K562 (cell line): Measurements from ENCODE around the gene GAPVD1. TPM values are rescaled to one million over a fixed set of nuclear protein-coding genes. Genes with fewer than 3 reads are reported as not detected.

Experiments
- ATAC-seq: fragments of 200-7000 bp; cut with Tn5 transposase; 3 replicates; pipeline ENCODE4 v1.9.1; 2020; ENCODE audit warnings: moderate library complexity
- BruUV-seq: library from RNA; stranded (reverse); fragments of 400-500 nt; replicated peaks from 2 replicates; lab custom pipeline; 2021; lab: Mats Ljungman, UMichigan
- CTCF ChIA-PET: fragments of 300-600 bp; formaldehyde crosslinking; extraction: SDS; loops from one replicate; lab custom pipeline; 2021; ENCODE audit warnings: low intra/inter-chr PET ratio; lab: Yijun Ruan, JAX
- POLR2A ChIA-PET: fragments of 300-600, 350-650 bp; sonication (Branson Sonifier 250); formaldehyde crosslinking; extraction: SDS; loops from one replicate; lab custom pipeline; 2021; ENCODE audit warnings: antibody characterized with exemption, inconsistent platforms; lab: Yijun Ruan, JAX
- DNase-seq, 4 experiments: peaks; one replicate each; pipeline versions ENCODE4 v3.0.0 to v3.0.0-alpha.2; 2011 to 2018; ENCODE audit warnings: low spot score in 3 of 4, mixed read lengths in 3 of 4; ENCODE audit errors: extremely low read depth in 1 of 4
- FAIRE-seq: peaks from 2 replicates; lab custom pipeline; 2011; peaks lifted over from hg19 to GRCh38; lab: Jason Lieb, UNC
- H2AFZ ChIP-seq: 2 replicates; pipeline ENCODE4 v1.6.0; 2011; ENCODE audit warnings: low read depth, low read length, control low read depth, inconsistent platforms
- H3K27ac ChIP-seq: fragments of 200-600 bp; 3 replicates; pipeline ENCODE4 v1.8.0; 2011; ENCODE audit warnings: low read depth, mild to moderate bottlenecking, control low read depth, inconsistent platforms, low read length, moderate library complexity, mixed read lengths; ENCODE audit errors: extremely low read depth
- H3K27me3 ChIP-seq, 2 experiments: fragments of 300-600 bp in 1 of 2; 2 replicates in 1 of 2; 3 replicates in 1 of 2; pipeline versions ENCODE4 v1.6.0 to v1.8.0; 2011; ENCODE audit warnings: inconsistent platforms in 2 of 2, low read length in 2 of 2, mild to moderate bottlenecking in 1 of 2, mixed read lengths in 1 of 2, moderate library complexity in 1 of 2; ENCODE audit not compliant: control insufficient read depth in 2 of 2, insufficient read depth in 2 of 2
- H3K36me3 ChIP-seq: fragments of 300-600 bp; 3 replicates; pipeline ENCODE4 v1.8.0; 2011; ENCODE audit warnings: mild to moderate bottlenecking, low read length, inconsistent platforms; ENCODE audit not compliant: control insufficient read depth, insufficient read depth
- H3K4me1 ChIP-seq, 2 experiments: fragments of 200-600 bp in 1 of 2; replicated peaks in 1 of 2; 2 replicates in 1 of 2; 3 replicates in 1 of 2; pipeline versions ENCODE4 v1.5.1 to v1.8.0; 2011; ENCODE audit warnings: inconsistent platforms in 2 of 2, low read length in 2 of 2, mild to moderate bottlenecking in 1 of 2, mixed read lengths in 1 of 2, moderate library complexity in 1 of 2; ENCODE audit not compliant: control insufficient read depth in 2 of 2, insufficient read depth in 2 of 2
- H3K4me2 ChIP-seq: 2 replicates; pipeline ENCODE4 v1.6.1; 2011; ENCODE audit warnings: low read length, control low read depth, inconsistent platforms, mixed read lengths; ENCODE audit not compliant: insufficient read depth
- H3K4me3 ChIP-seq: fragments of 200-600 bp; sonication (generic), shearing (Covaris generic); 2 replicates; pipeline ENCODE4 v1.5.1; 2016; ENCODE audit warnings: control low read depth, inconsistent platforms
- H3K79me2 ChIP-seq: fragments of 200-600 bp; 3 replicates; pipeline ENCODE4 v1.8.0; 2011; ENCODE audit warnings: low read length, inconsistent platforms; ENCODE audit not compliant: control insufficient read depth, insufficient read depth
- H3K9ac ChIP-seq, 2 experiments: 2 replicates each; pipeline versions ENCODE4 v1.6.0 to v1.6.1; 2011; ENCODE audit warnings: low read depth in 2 of 2, low read length in 2 of 2, control low read depth in 1 of 2, inconsistent platforms in 1 of 2, mild to moderate bottlenecking in 1 of 2, mixed read lengths in 1 of 2; ENCODE audit not compliant: insufficient read depth in 1 of 2
- H3K9me1 ChIP-seq: one replicate; pipeline ENCODE4 v1.6.0; 2011; ENCODE audit warnings: inconsistent platforms, mild to moderate bottlenecking, low read length, moderate library complexity; ENCODE audit not compliant: control insufficient read depth, insufficient read depth
- H3K9me3 ChIP-seq: replicated peaks from 2 replicates; pipeline ENCODE4 v1.5.1; 2011; ENCODE audit warnings: low read depth, low read length, inconsistent platforms; ENCODE audit not compliant: control insufficient read depth, insufficient read depth
- H4K20me1 ChIP-seq: replicated peaks from 2 replicates; pipeline ENCODE4 v1.6.1; 2011; ENCODE audit warnings: low read length, inconsistent platforms, mixed read lengths; ENCODE audit not compliant: control insufficient read depth, insufficient read depth
- ARID3A ChIP-seq: IDR thresholded peaks from 2 replicates; pipeline ENCODE4 v1.6.1; 2012; ENCODE audit warnings: low read depth, low read length, improper control_type of control experiment, borderline replicate concordance
- HIVEP1 ChIP-seq: fragments of 250-450 bp; sonication (Bioruptor Pico); IDR thresholded peaks from 2 replicates; pipeline ENCODE4 v1.4.0; 2020; ENCODE audit warnings: mild to moderate bottlenecking
- KHSRP ChIP-seq: fragments of 450-650 bp; IDR thresholded peaks from 2 replicates; pipeline ENCODE4 v1.6.1; 2017
- NONO ChIP-seq, 2 experiments: fragments of 200-400 bp in 1 of 2; fragments of 450-650 bp in 1 of 2; formaldehyde crosslinking in 1 of 2; IDR thresholded peaks; 2 replicates each; pipeline ENCODE4 v1.6.1; 2017; ENCODE audit warnings: low read depth in 2 of 2, mild to moderate bottlenecking in 2 of 2, moderate library complexity in 2 of 2, low read length in 1 of 2
- RBM15 ChIP-seq: fragments of 200-400 bp; formaldehyde crosslinking; IDR thresholded peaks from 2 replicates; pipeline ENCODE4 v1.6.1; 2018; ENCODE audit warnings: mild to moderate bottlenecking, low read length, moderate library complexity; ENCODE audit not compliant: insufficient read depth
- RREB1 ChIP-seq: fragments of 250-450 bp; sonication (Bioruptor Pico); IDR thresholded peaks from 2 replicates; pipeline ENCODE4 v1.4.0; 2020
- SMAD2 ChIP-seq: fragments of 150-350 bp; IDR thresholded peaks from 2 replicates; pipeline ENCODE4 v1.6.1; 2014; ENCODE audit warnings: low read depth, mild to moderate bottlenecking, low read length
- ZNF79 ChIP-seq: fragments of 250-450 bp; sonication (Bioruptor Pico); IDR thresholded peaks from 2 replicates; pipeline ENCODE4 v1.4.0; 2020; ENCODE audit warnings: low read depth, mild to moderate bottlenecking, moderate library complexity
- in situ Hi-C: fragments of 300-500 bp; cut with MboI; formaldehyde crosslinking; loops from 4 replicates; pipeline ENCODE4 v1.15.0; 2018; ENCODE audit warnings: inconsistent platforms, mixed read lengths
- intact Hi-C: fragments of 100-400 bp; cut with micrococcal nuclease; formaldehyde crosslinking; loops from 2 replicates; pipeline ENCODE4 v1.14.2; 2022
- polyA plus RNA-seq, 8 experiments: library from polyadenylated mRNA; depleted of rRNA in 4 of 8; stranded (reverse) in 5 of 8; unstranded in 3 of 8; fragments of >200 nt; fragmentation: Nextera tagmentation in 2 of 8; fragmentation: Illumina TruSeq in 1 of 8; extraction: Ambion mirVana in 2 of 8; extraction: Trizol in 1 of 8; gene quantifications; 2 replicates each; pipeline versions ENCODE4 v1.2.1 to v1.2.3, GENCODE V29; 2011 to 2014; ENCODE audit warnings: inconsistent platforms in 1 of 8, missing spikeins in 1 of 8
- total RNA-seq, 7 experiments: library from RNA; depleted of rRNA in 6 of 7; stranded (reverse); fragments of >200 nt in 6 of 7; fragmentation: Illumina TruSeq in 2 of 7; extraction: Trizol in 2 of 7; gene quantifications; 2 replicates each; pipeline versions ENCODE4 v1.2.1 to v1.2.3, GENCODE V29; 2011 to 2021; ENCODE audit warnings: low replicate concordance in 1 of 7
- TF ChIP-seq, protein P1 (sequence below), 2 experiments: fragments of 450-650 bp in 1 of 2; IDR thresholded peaks; 2 replicates each; pipeline ENCODE4 v1.6.1; 2011 to 2017; ENCODE audit warnings: low read depth in 2 of 2, antibody characterized with exemption in 1 of 2, borderline replicate concordance in 1 of 2, low read length in 1 of 2, mild to moderate bottlenecking in 1 of 2, mixed read lengths in 1 of 2; ENCODE audit not compliant: control insufficient read depth in 1 of 2

GAPVD1 gene
- total and polyA plus RNA-seq, 9 of the 15 experiments (the other 6 are each of a cell fraction or from before 2014, with no cell fraction given), result 9.5 to 66.1 (median 45.5) TPM

GRCh38 chr9:125293134-125293533 is 31.5 kb downstream of the GAPVD1 start:
- H3K9me3 ChIP-seq, result no peaks in the 10 kb centered on the region
- POLR2A ChIA-PET, result interaction anchor here (0.5 to 1.5 kb wide), 3 partner anchors 8 to 52 kb away, joined by 3 to 5 read pairs (median 4); partner anchors contain the start of gene HSPA5
- no peak overlapping the region for H3K9ac ChIP-seq
- H3K36me3 ChIP-seq, result peaks cover 26% of the 10 kb centered on the region
- H3K79me2 ChIP-seq, result peaks cover 88% of the 10 kb centered on the region
- no TSS peak for BruUV-seq
- DNase-seq (no peak), FAIRE-seq (no peak), ATAC-seq (peak; percentile 24; the same call in 2 of the 3 replicates)
- H3K4me1 ChIP-seq, result peaks cover 3 to 25% of the 10 kb centered on the region in 2 experiments; a peak in 2 of 5 replicates
- no peaks in the 10 kb centered on the region for H3K9me1 ChIP-seq
- no peak overlapping the region for H2AFZ ChIP-seq
- H3K4me2 ChIP-seq, result no peak overlapping the region
- intact Hi-C loops (no loop called here), in situ Hi-C loops (no loop called here)
- no peaks in the 10 kb centered on the region for H3K27me3 ChIP-seq
- no peaks in the 10 kb centered on the region for H4K20me1 ChIP-seq
- CTCF ChIA-PET, result no interaction called here
- H3K4me3 ChIP-seq, result no peak overlapping the region
- H3K27ac ChIP-seq, result no peak overlapping the region
- TF ChIP-seq, protein P1, sequence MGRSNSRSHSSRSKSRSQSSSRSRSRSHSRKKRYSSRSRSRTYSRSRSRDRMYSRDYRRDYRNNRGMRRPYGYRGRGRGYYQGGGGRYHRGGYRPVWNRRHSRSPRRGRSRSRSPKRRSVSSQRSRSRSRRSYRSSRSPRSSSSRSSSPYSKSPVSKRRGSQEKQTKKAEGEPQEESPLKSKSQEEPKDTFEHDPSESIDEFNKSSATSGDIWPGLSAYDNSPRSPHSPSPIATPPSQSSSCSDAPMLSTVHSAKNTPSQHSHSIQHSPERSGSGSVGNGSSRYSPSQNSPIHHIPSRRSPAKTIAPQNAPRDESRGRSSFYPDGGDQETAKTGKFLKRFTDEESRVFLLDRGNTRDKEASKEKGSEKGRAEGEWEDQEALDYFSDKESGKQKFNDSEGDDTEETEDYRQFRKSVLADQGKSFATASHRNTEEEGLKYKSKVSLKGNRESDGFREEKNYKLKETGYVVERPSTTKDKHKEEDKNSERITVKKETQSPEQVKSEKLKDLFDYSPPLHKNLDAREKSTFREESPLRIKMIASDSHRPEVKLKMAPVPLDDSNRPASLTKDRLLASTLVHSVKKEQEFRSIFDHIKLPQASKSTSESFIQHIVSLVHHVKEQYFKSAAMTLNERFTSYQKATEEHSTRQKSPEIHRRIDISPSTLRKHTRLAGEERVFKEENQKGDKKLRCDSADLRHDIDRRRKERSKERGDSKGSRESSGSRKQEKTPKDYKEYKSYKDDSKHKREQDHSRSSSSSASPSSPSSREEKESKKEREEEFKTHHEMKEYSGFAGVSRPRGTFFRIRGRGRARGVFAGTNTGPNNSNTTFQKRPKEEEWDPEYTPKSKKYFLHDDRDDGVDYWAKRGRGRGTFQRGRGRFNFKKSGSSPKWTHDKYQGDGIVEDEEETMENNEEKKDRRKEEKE (IDR thresholded peaks at IDR 0.05; ENCODE audit: borderline replicate concordance in 1 of 2, control insufficient read depth in 1 of 2, low read depth in 2 of 2, low read length in 1 of 2), result no peak
- TF ChIP-seq KHSRP (no peak), RBM15 (no peak), HIVEP1 (no peak), ZNF79 (CRISPR knock-in tag) (no peak), SMAD2 (no peak), ARID3A (no peak), NONO (IDR thresholded peaks at IDR 0.05; ENCODE audit: low read depth in 2 of 2, low read length in 1 of 2) (no peak), RREB1 (CRISPR knock-in tag) (no peak)
